Tibial artery (tissue), 4 donors: ENCODE data around the gene SLC4A8.

Source experiments
- DNase-seq, 2 donors: peaks; one replicate each; pipeline ENCODE4 v3.0.0-alpha.2; 2019
- H3K27ac ChIP-seq, 2 donors: fragments of 200-600 bp; sonication (generic) in 1 of 2; 1 replicate in 1 of 2; 2 replicates in 1 of 2; pipeline ENCODE4 v1.5.1; 2018 to 2019; ENCODE audit warnings: mild to moderate bottlenecking in 1 of 2
- H3K27me3 ChIP-seq, 2 donors: fragments of 200-600 bp; sonication (generic) in 1 of 2; one replicate each; pipeline versions ENCODE4 v1.5.1 to v1.6.0; 2016 to 2019
- H3K36me3 ChIP-seq, 3 donors: fragments of 200-600 bp; sonication (generic) in 2 of 3; one replicate each; pipeline ENCODE4 v1.5.1; 2016 to 2019; ENCODE audit warnings: mild to moderate bottlenecking in 2 of 3
- H3K4me1 ChIP-seq, 4 donors: fragments of 200-600 bp; sonication (generic) in 2 of 4; 1 replicate in 3 of 4; 2 replicates in 1 of 4; pipeline ENCODE4 v1.5.1; 2016 to 2019
- H3K4me3 ChIP-seq, 2 donors: fragments of 200-600 bp; sonication (generic) in 1 of 2; 1 replicate in 1 of 2; 2 replicates in 1 of 2; pipeline ENCODE4 v1.5.1; 2018 to 2019; ENCODE audit warnings: mild to moderate bottlenecking in 2 of 2
- H3K9me3 ChIP-seq, 3 donors: fragments of 200-600 bp; sonication (generic) in 1 of 3; one replicate each; pipeline ENCODE4 v1.5.1; 2016 to 2019
- CTCF ChIP-seq, 2 experiments: fragments of 200-600 bp in 1 of 2; fragments of 450-650 bp in 1 of 2; IDR thresholded peaks; one replicate each; pipeline ENCODE4 v1.5.1; 2017 to 2019; ENCODE audit warnings: antibody characterized with exemption in 2 of 2, mild to moderate bottlenecking in 1 of 2, moderate library complexity in 1 of 2
- intact Hi-C: fragments of 100-400 bp; cut with DNase I; formaldehyde crosslinking; loops from one replicate; pipeline ENCODE4 v1.15.0; 2023; ENCODE audit warnings: low total_unique reads

The SLC4A8 gene

DNA sequence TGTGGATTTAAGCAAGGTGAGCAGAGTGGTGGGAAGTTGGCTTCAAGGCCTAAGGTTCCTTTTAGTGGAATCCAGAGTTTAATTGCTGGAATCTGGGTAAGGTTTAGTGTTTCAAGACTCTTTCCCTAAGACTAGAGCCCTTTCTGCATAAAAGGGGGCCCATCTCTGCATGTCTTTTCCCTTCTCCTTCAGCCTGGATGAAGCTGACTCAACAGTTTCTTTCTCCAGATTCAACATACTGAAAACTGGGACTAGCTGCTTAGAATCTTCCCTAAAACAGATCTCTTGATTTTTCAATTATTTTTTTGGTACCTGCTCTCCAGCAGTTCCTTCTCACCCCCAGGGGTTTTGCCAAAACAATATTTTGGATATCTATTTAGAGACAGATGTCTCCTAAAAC, 34.0 kb downstream of the SLC4A8 start:
- no peaks in the 10 kb centered on the region for H3K27me3 ChIP-seq
- H3K36me3 ChIP-seq: no peaks in the 10 kb centered on the region
- no peaks in the 10 kb centered on the region for H3K4me1 ChIP-seq
- no peak overlapping the region for H3K4me3 ChIP-seq
- intact Hi-C loops: no loop called here
- no peak overlapping the region for H3K27ac ChIP-seq
- no peaks in the 10 kb centered on the region for H3K9me3 ChIP-seq
- no peak for TF ChIP-seq CTCF (IDR thresholded peaks at IDR 0.05)
- no peak for DNase-seq

GRCh38 chr12:51460519-51460918, 35.9 kb downstream of the SLC4A8 start:
- TF ChIP-seq CTCF (IDR thresholded peaks at IDR 0.05): no peak
- H3K27ac ChIP-seq: no peak overlapping the region
- no peak overlapping the region for H3K4me3 ChIP-seq
- intact Hi-C loops: no loop called here
- no peaks in the 10 kb centered on the region for H3K27me3 ChIP-seq
- no peak for DNase-seq
- no peaks in the 10 kb centered on the region for H3K36me3 ChIP-seq
- no peaks in the 10 kb centered on the region for H3K4me1 ChIP-seq
- H3K9me3 ChIP-seq: no peaks in the 10 kb centered on the region

GRCh38 chr12:51465491-51465890, 40.9 kb downstream of the SLC4A8 start:
- Histone ChIP-seq H3K4me3 (no peak overlapping the region), H3K9me3 (no peaks in the 10 kb centered on the region), H3K27ac (no peak overlapping the region), H3K36me3 (no peaks in the 10 kb centered on the region), H3K27me3 (no peaks in the 10 kb centered on the region), H3K4me1 (no peaks in the 10 kb centered on the region)
- intact Hi-C loops: no loop called here
- no peak for TF ChIP-seq CTCF (IDR thresholded peaks at IDR 0.05)
- DNase-seq: no peak

DNA sequence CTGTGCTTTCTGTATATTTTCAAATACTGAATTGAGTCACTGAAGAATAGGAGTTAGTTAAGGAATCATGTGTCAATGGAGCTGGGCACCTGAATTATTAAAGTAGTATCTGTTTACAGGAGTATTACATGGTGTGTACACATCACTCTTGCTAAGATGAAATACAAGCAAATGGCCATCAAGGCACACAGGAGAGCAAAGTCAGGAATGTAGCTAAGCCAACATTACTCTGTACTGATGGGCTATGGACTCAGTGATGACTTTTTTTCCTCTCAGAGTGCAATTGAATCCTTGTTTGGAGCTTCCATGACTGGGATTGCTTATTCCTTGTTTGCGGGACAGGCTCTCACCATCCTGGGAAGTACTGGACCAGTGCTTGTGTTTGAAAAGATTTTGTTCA, 45.5 kb downstream of the SLC4A8 start:
- intact Hi-C loops: no loop called here
- no peaks in the 10 kb centered on the region for H3K4me1 ChIP-seq
- no peaks in the 10 kb centered on the region for H3K9me3 ChIP-seq
- no peak overlapping the region for H3K4me3 ChIP-seq
- H3K36me3 ChIP-seq: no peaks in the 10 kb centered on the region
- no peak overlapping the region for H3K27ac ChIP-seq
- DNase-seq: no peak
- TF ChIP-seq CTCF (IDR thresholded peaks at IDR 0.05): no peak
- H3K27me3 ChIP-seq: no peaks in the 10 kb centered on the region

- no peak overlapping the region for H3K4me3 ChIP-seq
- no peaks in the 10 kb centered on the region for H3K4me1 ChIP-seq
- intact Hi-C loops: no loop called here
- TF ChIP-seq CTCF (IDR thresholded peaks at IDR 0.05): no peak
- no peaks in the 10 kb centered on the region for H3K9me3 ChIP-seq
- no peak for DNase-seq
- no peaks in the 10 kb centered on the region for H3K27me3 ChIP-seq
- no peaks in the 10 kb centered on the region for H3K36me3 ChIP-seq
- H3K27ac ChIP-seq: no peak overlapping the region
Observed at GRCh38 chr12:51471111-51471864, 46.7 kb downstream of the SLC4A8 start.

- no peak overlapping the region for H3K27ac ChIP-seq
- no peaks in the 10 kb centered on the region for H3K36me3 ChIP-seq
- no peak overlapping the region for H3K4me3 ChIP-seq
- intact Hi-C loops: no loop called here
- no peaks in the 10 kb centered on the region for H3K27me3 ChIP-seq
- H3K4me1 ChIP-seq: no peaks in the 10 kb centered on the region
- no peaks in the 10 kb centered on the region for H3K9me3 ChIP-seq
- no peak for TF ChIP-seq CTCF (IDR thresholded peaks at IDR 0.05)
- no peak for DNase-seq
Observed at GRCh38 chr12:51472984-51473383, 48.4 kb downstream of the SLC4A8 start.
